GM18951 (cell line): ENCODE results near the gene ANGPTL4.
A peak's percentile ranks its signal among the peaks of the same experiment; 100 is the strongest.

Source experiments
- POLR2A ChIP-seq: IDR thresholded peaks from 4 replicates; pipeline ENCODE4 v1.6.1; 2011; ENCODE audit warnings: mild to moderate bottlenecking; ENCODE audit not compliant: insufficient read length, insufficient read depth; ENCODE audit errors: extremely low read depth
- in situ Hi-C: fragments of 300-500 bp; cut with MboI; formaldehyde crosslinking; loops from one replicate; pipeline ENCODE4 v1.12.0; 2022; ENCODE audit warnings: low sequenced_read_pairs, mixed read lengths, inconsistent platforms; ENCODE audit not compliant: unreplicated experiment

Gene ANGPTL4

DNA sequence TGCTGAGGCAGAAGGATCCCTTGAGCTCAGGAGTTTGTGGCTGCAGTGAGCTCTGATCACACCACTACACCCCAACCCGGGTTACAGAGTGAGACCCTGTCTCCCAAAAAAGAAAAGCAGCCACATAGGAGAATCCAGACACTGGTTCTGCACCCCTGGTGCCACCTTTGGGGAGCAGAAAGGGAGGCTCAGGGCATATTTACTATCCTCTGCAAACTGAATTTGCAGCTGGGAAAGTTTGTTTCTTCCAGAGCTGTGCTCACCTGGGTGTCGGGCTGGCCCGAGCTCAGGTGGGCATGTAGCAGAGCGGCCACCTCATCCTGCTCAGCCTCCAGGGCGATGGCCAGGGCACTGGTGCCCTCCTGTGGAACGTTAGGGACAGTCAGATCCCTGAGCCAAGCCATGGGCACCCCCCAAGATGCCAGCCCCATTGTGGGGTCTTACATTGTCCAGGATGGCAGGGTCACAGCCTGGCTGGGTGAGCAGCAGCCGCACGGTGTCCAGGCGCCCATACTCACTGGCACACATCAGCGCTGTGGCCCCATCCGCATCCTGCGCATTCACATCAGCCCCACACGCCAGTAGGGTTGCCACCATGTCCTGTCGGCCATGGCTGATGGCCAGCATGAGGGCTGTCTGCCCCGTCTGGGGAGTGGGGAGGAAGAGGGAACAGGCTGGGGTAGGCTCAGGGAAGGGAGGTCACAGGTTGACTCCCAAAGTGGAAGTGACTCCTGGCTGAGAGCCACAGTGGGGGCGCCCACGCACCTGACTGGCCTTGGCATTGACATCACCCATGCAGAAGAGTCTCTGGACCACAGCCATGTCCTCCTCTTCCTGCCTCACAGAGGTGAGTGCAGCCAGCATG, 39.5 kb upstream of the ANGPTL4 start:
- in situ Hi-C loops, result no loop called here
- peak; percentile 48 for TF ChIP-seq POLR2A

GRCh38 chr19:8325454-8325853, 38.5 kb upstream of the ANGPTL4 start:
- in situ Hi-C loops, result no loop called here
- no peak for TF ChIP-seq POLR2A

DNA sequence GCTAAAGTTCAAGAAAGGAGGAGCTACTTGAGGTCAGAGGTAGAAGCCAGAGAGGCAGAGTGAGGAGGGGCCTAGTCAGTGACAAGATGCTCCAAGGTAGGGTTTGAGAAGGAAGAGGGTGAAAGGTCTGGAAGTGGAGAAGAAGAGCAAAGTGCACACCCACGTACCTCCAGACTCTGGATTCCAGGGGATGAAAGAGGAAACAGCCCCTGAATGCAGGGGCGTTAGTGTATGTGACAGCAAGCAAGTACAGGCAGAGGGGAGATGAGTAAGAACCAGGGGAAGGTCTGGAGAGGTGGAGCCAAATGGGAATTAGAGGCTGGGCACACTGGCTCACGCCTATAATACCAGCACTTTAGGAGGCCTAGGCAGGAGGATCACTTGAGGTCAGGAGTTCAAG, 34.0 kb upstream of the ANGPTL4 start:
- no peak for TF ChIP-seq POLR2A
- in situ Hi-C loops, result no loop called here

GRCh38 chr19:8331263-8331845, 32.6 kb upstream of the ANGPTL4 start:
- TF ChIP-seq POLR2A, result no peak

GRCh38 chr19:8332976-8333766, 30.8 kb upstream of the ANGPTL4 start:
- no peak for TF ChIP-seq POLR2A
- in situ Hi-C loops, result no loop called here

More at GRCh38 chr19:8331263-8331845, 32.6 kb upstream of the ANGPTL4 start:
- in situ Hi-C loops, result no loop called here

DNA sequence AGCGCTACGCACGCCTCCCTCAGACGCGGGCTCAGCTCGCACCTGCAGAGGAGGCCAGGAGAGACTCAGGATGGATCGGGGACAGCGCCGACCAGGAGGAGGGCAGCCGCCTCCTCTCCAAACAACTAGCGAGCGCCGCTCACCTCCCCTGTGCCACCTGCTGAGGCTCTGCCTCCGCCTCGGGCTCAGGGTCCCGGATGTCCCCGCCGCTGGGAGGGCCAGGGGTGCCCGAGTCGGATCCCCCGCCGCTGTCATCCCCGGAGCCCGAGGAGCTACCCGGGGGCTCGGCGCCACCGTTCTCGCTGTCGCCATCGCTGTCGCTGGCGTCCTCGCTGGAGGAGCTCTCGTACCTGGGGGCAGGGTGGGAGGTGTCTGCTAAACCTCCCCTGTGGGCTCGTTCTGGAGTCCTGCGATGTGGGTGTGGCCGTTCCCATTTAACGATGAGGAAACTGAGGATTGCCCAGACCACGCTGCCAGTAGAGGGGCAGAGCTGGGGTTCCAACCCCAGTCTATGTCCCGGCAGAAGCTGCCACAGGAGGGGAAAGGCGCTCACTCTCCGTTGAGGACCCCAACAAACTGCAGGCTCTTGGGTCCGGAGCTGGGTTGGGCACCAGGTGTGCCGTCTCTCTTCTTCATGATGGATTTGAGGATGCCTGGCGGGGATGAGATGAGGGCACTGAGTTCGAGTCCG, 30.0 kb upstream of the ANGPTL4 start:
- no peak for TF ChIP-seq POLR2A
- in situ Hi-C loops, result no loop called here

DNA sequence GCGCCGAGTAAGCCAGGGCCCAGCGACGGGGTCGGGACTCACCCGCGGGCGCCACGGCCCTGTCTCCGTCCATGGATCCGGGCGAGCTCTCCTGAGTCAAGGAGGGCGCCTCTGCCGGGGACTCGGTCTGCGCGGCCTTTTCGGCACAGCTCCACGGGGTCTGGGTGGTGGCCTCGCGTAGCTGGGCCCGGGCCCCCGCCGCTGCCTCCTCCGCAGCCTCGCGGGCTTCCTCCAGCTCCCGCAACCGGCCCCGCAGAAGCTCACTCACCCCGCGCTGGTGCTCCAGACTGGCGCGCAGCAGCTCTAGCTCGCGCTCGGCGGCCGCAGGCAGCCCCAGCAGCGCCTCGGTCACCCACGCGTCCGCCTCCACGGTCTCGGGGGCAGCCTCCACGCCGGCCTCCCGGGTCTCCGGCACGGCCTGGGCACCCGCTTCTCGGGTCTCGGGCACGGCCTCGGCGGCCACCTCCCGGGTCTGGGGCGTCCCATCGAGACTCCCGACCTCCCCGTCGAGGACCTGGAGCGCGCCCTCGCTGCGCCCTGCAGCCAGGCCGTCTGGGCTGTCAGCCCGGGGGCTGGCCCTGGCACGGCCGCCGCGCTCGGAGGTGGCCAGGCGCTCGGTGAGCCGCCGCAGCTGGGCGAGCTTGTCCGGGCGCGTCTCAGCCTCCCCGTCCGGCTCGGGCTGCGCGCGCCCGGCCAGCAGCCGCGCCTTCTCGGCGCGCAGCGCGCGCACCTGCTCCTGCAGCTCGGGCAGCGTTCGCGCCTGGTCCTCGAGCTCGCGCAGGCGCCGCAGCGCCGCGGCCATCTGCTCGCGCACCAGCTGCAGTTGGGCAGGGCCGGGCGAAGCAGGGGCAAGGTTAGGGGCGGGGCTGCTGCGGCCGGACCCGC, 29.3 kb upstream of the ANGPTL4 start:
- no peak for TF ChIP-seq POLR2A
- in situ Hi-C loops, result no loop called here

- TF ChIP-seq POLR2A, result no peak
- in situ Hi-C loops, result no loop called here
Measured at GRCh38 chr19:8335343-8336071, 28.4 kb upstream of the ANGPTL4 start.

DNA sequence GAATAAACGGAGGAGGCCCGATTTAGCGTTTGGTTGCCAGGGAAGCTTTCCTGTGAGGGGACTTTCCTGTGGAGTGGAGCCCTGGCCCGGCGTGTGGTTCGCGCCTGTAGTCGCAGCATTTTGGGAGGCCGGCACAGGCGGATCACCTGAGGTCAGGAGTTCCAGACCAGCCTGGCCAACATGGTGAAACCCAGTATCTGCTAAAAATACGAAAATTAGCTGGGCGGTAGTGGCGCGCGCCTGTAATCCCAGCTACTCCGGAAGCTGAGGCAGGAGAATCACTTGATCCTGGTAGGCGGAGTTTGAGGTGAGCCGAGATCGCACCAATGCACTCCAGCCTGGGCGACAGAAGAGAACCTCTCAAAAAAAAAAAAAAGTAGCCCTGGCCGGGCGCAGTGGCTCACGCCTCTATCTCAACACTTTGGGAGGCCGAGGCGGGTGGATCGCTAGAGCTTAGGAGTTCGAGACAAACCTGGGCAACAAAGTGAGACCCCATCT, 27.8 kb upstream of the ANGPTL4 start:
- no peak for TF ChIP-seq POLR2A
- in situ Hi-C loops, result no loop called here

- TF ChIP-seq POLR2A, result no peak
- in situ Hi-C loops, result no loop called here
Measured at GRCh38 chr19:8336660-8337059, 27.3 kb upstream of the ANGPTL4 start.

DNA sequence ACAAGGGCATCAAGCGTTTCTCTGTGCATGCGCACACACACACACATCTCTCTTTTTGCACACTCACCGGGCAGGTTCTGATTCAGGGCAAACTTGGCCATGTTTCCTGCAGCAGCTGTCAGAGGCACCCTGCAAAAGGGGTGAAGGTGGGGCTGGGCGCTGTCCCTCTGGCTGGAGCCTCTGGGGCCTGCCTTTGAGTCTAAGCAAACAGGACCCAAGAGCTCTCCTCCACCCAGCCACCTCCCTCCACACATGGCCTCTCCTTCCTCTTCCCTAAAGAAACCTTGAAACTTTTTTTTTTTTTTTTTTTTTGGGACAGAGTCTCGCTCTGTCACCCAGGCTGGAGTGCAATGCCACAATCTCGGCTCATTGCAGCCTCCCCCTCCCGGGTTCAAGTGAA, 26.2 kb upstream of the ANGPTL4 start:
- TF ChIP-seq POLR2A, result no peak
- in situ Hi-C loops, result no loop called here
